Cerebellar cortex (tissue), 1 donor: ENCODE measurements around the gene MTX1.
"Not testable (repeated sequence)": the region's sequence is repeated elsewhere in the genome, so short reads cannot be mapped to it uniquely, and the experiment has no call there.

Experiments used
- DNase-seq: peaks from one replicate; pipeline ENCODE4 v3.0.0-alpha.2; 2015; ENCODE audit warnings: low spot score

MTX1 gene

DNA sequence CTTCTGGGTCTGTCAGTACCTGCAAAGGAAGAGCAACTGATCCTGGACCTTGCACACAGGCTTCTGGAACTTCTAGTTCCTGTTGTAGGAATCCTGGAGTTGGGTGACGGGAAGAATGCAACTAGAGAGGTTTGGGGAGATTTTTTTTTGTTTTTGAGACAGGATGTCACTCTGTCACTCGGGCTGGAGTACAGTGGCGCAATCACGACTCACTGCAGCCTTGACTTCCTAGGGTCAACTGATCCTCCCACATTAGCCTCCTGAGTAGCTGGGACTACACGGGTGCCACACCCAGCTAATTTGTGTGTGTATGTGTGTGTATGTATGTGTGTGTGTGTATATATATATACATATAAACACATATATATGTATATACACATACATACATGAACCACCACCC is 28.0 kb downstream of the MTX1 start:
- no peak for DNase-seq

DNA sequence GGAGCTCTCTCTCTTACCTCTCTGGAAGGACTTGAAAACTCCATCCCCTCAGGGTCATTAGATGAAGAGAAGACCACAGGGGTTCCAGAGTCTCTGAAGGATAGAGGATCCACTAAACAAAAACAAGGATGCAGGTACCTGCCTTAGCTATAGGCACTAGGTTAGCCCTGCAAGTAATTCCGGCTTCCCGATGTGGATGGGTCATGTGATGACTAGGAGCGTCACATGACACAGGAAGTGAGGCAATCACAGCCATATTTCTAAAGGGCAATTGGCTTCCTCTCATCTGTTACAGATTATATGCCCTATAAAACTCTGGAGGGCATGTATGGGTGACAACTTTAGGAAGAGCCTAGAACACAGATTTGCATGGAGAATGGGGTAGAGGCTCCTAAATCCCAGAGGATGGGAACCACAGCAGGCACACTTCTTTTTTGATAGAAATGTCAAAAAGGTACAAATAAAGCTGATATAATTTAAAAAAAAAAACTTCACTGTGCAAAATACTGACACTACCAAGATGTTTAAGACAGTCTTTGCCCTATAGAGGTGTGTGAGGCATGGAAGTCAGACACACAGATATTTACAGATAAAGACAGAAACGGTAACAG is 32.7 kb downstream of the MTX1 start:
- peak; percentile 93 for DNase-seq

- DNase-seq = no peak
These were observed 33.4 kb downstream of the MTX1 start for GRCh38 chr1:155241841-155242264.

DNA sequence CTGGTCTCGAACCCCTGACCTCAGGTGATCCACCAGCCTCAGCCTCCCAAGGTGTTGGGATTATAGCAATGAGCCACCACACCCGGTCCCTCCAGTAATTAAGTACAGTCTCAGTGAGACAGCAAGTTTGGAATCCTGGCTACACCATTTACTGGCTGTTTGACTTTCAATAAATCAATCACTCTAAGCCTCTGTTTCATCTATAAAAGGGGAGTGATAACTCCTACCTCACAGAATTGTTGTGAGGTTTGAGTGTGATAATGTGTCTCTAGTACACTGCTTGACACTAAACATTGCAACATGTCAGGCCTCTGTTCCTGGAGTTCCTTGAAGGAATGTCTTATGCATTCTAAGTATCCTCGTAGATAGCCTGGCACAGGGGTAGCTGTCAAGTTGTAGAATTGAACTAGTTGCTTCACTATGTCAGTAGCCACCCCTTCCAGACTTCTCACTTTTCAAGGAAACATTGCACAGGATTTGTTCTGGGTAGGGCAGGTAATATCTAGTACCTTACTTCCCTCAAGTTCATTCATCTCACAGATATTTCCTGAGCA is 34.4 kb downstream of the MTX1 start:
- DNase-seq = peak; percentile 41

- peak; percentile 100 for DNase-seq
These were observed 36.1 kb downstream of the MTX1 start for GRCh38 chr1:155244368-155245162.

- DNase-seq = no peak
These were observed 36.6 kb downstream of the MTX1 start for GRCh38 chr1:155245163-155245524.

DNA sequence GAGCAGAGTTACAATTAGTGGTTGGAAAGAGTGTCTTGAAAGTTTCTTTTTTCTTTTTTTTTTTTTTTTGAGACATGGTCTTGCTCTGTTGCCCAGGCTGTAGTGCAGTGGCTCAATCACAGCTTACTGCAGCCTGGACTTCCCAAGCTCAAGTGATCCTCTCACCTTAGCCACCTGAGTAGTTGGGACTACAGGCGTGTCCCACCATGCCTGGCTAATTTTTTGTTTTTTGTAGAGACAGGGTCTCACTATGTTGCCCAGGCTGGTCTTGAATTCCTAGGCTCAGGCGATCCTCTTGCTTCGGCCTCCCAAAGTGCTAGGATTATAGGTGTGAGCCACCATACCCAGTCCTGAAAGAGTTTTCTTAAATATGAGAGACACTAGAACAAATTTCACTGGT is 38.3 kb downstream of the MTX1 start:
- not testable (repeated sequence) for DNase-seq

DNA sequence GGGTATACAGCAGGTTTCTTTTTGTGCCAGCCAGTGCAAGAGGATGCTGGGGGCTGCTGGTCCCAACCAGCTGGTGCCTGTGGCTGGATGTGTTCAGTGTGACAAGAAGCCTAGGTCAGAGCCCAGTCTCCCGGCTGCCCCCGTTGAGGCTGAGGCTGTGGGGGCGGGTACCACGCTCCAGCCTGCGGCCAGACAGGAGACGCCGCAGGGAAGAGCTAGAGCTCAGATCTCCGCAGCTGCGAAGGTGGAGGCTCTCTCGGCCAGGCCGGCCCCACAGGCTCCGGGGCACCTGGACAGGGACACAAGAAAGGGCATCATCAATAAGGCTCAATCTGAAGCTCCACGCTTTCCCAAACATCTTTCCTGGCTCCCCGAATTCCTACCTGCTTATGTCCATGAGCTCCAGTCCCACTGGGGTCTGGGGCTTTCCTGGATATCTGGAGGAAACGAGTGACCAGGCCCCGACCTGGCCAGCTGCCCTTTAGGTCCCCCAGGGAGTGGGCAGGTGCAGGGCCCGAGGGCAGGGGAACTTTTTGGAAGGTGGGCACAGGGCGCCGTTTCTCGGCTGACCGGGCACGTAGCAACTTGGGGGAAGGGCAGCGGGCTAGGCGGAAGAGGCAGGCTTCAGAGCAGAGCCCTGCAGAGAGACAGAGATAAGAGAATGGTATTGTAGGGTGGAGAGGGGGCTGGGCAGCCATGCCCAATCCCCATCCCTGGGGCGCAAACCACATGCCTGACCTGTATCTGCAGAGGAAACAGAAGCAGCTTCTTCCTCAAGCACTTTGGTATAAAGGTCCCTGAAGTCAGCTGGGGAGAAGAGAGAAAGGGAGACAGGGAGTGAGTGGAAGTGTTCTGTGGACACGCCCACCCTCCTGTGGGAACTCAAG is 39.4 kb downstream of the MTX1 start:
- no peak for DNase-seq

GRCh38 chr1:155250246-155250632 is 41.7 kb downstream of the MTX1 start:
- no peak for DNase-seq

- peak; percentile 97 for DNase-seq
These were observed 42.3 kb downstream of the MTX1 start for GRCh38 chr1:155250633-155251449.

- no peak for DNase-seq
These were observed 43.1 kb downstream of the MTX1 start for GRCh38 chr1:155251566-155251965.

DNA sequence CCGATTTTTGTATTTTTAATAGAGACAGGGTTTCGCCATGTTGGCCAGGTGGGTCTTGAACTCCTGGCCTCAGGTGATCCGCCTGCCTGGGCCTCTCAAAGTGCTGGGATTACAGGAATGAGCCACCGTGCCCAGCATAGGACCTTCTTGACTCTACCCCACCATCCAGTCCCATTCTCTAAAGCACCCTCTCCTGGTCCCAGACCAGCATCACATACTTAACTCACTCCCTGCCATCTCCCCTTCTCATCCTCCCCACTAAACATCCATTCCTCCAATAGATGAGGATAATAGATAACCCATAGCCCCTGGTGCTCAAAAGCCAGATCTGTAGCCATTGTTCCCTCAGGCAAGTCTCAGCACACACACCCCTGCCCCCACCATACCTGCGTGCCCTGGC is 44.7 kb downstream of the MTX1 start:
- peak; percentile 53 for DNase-seq

DNA sequence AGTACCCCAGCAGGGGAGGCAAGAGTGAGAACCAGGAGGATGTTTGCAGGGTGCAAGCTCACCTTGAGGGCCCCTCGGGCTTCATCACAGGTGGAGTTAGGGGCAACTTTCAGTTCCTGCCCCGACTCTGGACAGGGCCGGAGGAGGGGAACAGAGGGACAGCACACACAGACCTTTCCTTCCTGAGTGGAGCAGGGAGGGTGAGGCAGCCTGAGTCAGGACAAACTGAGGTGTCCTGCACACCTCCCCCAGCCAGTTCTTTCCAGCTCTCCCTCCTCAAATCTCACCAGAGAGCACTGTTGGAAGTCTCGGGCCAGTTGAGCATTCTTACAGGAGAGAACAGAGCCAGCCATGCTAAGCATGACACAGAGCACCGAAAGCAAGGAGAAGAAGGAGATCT is 45.3 kb downstream of the MTX1 start:
- peak; percentile 40 for DNase-seq

DNA sequence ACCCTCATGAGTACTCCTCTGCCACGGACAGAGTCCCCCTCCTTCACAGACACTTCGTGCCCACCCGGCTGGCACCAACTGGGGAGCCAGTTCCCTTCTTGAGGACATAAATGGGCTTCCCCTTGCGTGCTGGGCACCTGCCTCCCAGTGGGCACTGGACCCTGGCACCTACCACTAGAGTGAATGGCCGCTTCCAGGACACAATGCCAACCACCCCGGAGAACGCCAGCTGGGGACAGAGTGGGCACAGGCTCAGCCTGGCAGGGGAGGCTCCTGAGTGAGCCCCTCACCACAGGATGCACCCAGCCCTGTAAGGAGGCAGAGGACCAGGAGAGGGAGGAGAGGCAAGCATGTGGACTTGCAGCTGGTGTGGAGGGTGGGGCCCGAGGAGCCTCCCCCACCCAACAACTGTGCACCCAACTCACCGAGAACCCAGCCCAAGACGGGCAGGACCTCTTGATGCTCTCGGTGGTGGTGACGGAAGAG is 45.8 kb downstream of the MTX1 start:
- no peak for DNase-seq

- DNase-seq = no peak
These were observed 46.3 kb downstream of the MTX1 start for GRCh38 chr1:155254714-155255242.

DNA sequence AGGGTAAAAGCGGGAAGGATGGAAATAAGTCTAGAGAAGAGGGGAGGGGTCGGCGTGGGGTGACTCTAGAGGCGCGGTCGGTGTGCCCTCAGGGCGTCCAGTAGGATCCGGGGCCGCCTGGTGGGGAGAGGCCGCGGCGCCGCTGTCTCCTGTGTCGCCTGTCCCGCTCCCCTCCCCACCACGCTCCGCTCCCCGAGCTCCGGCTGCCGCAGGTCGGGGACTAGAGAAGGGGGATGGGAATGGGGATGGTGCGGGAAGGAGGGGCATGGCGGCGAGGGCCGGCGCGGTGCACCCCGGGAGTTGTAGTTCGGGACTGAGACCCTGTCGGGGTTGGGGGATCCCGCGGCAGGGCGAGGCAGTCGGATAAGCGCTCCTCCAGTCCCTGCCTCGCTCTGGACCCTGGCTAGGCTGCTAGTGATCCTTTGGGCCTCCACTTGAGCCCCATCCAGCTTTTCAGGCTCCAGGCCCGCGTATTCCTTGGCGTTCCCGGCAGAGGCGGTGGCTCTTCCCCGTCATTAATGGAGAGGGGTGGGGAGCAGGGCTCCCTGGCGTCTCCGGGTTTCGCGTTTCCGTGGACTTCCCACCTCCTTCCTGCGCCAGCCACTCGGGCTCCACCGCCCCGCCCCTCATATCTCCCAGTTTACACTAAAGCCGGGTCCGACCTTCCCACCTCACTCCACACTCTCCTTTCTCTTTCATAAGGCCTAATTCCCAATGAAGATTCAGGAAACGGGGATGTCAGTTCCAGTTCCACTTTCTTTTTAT is 46.9 kb downstream of the MTX1 start, which contains the start of gene ENTREP3:
ENTREP3 (minus strand) TSS at position 241 of the 765 bp plus-strand sequence. CDS start 606 bp downstream, outside the sequence.
- DNase-seq = peak; percentile 92

GRCh38 chr1:155256058-155256852 is 47.8 kb downstream of the MTX1 start:
- DNase-seq = no peak

DNA sequence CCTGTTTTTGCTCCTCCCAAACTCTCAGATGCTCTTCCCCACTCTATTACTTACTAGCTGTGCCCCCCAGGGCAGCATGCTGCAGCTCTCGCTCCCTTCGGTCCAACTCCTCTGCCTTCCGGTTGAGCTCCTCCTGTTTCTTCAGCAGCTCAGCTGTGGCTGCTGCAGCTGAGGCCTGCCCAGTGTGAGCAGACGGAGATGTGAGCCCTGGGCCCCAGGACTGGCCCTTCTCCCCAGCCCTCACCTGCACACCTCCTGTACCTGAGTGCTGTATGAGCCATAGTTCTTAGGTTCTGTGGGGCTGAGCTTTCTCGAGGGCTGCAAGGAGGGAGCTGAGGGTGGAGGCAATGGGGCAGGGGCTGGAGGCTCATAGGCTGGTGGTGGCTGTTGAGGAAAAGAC is 51.8 kb downstream of the MTX1 start:
- no peak for DNase-seq

DNA sequence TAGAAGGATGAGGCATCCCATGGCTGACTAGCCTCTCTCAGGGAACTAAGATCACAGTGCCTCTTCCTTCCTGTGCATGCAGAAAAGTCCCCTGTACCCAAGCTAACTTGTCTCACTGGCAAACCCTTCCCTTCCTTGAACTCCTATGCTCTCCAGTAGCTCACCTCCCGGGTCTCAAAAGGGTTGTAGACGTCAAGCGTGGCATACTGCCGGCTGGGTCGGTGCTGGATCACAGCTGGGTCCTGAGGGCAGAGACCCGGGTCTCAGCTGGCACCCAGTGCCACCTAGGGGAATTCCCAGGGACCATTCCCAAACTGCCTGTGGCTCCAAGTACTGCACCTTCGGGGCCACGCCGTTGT is 53.0 kb downstream of the MTX1 start:
- DNase-seq = no peak
